SH-SY5Y (cell line): Measurements from ENCODE around the gene SOX9.

Source experiments
- GATA2 ChIP-seq: IDR thresholded peaks from 2 replicates; pipeline ENCODE4 v1.6.1; 2011; ENCODE audit warnings: mild to moderate bottlenecking, low read depth, low read length
- GATA3 ChIP-seq: IDR thresholded peaks from 2 replicates; pipeline ENCODE4 v1.6.1; 2011; ENCODE audit warnings: low read depth, mild to moderate bottlenecking, low read length, moderate library complexity

DNA sequence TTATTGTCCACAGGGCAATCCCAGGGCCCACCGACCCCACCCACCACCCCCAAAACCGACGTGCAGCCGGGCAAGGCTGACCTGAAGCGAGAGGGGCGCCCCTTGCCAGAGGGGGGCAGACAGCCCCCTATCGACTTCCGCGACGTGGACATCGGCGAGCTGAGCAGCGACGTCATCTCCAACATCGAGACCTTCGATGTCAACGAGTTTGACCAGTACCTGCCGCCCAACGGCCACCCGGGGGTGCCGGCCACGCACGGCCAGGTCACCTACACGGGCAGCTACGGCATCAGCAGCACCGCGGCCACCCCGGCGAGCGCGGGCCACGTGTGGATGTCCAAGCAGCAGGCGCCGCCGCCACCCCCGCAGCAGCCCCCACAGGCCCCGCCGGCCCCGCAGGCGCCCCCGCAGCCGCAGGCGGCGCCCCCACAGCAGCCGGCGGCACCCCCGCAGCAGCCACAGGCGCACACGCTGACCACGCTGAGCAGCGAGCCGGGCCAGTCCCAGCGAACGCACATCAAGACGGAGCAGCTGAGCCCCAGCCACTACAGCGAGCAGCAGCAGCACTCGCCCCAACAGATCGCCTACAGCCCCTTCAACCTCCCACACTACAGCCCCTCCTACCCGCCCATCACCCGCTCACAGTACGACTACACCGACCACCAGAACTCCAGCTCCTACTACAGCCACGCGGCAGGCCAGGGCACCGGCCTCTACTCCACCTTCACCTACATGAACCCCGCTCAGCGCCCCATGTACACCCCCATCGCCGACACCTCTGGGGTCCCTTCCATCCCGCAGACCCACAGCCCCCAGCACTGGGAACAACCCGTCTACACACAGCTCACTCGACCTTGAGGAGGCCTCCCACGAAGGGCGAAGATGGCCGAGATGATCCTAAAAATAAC is 3.0 kb downstream of the SOX9 start:
- TF ChIP-seq GATA2 (no peak), GATA3 (no peak)
